ENCODE data around the gene RYR2.

The RYR2 gene

DNA sequence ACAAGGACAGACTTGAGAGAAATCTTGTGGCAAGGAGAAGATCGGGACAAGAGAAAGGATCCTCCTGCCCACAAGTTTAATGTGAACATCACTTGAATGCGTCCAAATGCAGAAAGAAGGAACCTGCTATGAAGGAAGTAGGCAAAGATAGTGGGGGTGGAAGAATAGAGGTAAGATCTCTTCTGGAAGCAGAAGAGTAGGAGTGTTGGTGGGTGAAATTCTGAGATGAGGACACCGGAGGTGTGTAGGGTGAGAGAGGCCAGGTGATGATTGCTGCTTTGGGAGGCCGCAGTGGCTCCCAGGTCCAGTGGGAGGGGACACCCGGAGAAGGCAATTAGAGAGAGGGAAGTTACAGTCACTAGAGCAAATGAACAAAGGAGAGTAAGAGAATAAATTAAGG lies 6.8 kb downstream of the RYR2 start:
- no peak for DNase-seq (ENCODE audit: low read depth)
- no peak overlapping the region for H3K4me3 ChIP-seq (ENCODE audit: low read length)
- TF ChIP-seq, protein P1, sequence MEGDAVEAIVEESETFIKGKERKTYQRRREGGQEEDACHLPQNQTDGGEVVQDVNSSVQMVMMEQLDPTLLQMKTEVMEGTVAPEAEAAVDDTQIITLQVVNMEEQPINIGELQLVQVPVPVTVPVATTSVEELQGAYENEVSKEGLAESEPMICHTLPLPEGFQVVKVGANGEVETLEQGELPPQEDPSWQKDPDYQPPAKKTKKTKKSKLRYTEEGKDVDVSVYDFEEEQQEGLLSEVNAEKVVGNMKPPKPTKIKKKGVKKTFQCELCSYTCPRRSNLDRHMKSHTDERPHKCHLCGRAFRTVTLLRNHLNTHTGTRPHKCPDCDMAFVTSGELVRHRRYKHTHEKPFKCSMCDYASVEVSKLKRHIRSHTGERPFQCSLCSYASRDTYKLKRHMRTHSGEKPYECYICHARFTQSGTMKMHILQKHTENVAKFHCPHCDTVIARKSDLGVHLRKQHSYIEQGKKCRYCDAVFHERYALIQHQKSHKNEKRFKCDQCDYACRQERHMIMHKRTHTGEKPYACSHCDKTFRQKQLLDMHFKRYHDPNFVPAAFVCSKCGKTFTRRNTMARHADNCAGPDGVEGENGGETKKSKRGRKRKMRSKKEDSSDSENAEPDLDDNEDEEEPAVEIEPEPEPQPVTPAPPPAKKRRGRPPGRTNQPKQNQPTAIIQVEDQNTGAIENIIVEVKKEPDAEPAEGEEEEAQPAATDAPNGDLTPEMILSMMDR (IDR thresholded peaks at IDR 0.05; ENCODE audit: insufficient read depth, low read depth, low read length, missing control alignments) = no peak

DNA sequence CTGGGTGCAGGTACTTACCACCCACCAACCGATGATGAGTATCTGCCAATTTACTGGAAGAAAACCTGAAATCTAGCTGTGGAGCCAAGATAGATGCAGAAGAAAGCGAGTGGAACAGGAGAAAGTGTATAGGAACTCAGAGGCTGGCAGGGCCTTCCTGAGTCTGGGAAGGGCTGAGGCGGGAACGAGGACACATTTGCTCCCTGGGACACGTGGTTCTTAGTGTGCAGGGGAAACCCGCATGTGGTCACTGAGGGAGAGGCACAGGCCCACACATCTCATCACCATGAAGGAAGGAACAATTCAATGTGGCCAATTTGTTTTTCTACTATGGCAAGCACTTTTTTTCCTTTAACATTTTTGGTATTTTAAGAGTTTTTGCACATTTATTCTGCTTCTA lies 8.2 kb downstream of the RYR2 start:
- no peak for DNase-seq (ENCODE audit: low read depth)
- H3K4me3 ChIP-seq (ENCODE audit: low read length) = no peak overlapping the region
- TF ChIP-seq, protein P1 (IDR thresholded peaks at IDR 0.05; ENCODE audit: insufficient read depth, low read depth, low read length, missing control alignments) = no peak

DNA sequence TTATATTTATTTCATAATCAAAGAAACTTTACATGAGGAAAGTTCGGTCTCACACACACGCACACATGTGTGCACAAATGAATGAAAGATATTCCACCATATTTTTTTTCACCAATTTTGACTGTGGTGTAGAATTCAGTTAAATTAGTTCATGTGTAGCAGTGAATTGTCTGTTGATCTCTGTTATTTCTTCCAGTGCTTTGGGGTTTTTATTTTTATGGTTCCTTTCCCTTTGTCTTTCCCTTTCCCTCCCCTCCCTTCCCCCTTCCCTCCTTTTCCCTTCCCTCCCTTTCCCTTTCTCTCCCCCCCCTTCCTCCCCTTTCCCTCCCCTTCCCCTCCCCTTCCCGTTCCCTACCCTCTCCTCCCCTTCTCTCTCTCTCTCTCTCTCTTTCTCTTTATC lies 8.9 kb downstream of the RYR2 start:
- TF ChIP-seq, protein P1 (IDR thresholded peaks at IDR 0.05; ENCODE audit: insufficient read depth, low read depth, low read length, missing control alignments) = no peak
- no peak for DNase-seq (ENCODE audit: low read depth)
- no peak overlapping the region for H3K4me3 ChIP-seq (ENCODE audit: low read length)

DNA sequence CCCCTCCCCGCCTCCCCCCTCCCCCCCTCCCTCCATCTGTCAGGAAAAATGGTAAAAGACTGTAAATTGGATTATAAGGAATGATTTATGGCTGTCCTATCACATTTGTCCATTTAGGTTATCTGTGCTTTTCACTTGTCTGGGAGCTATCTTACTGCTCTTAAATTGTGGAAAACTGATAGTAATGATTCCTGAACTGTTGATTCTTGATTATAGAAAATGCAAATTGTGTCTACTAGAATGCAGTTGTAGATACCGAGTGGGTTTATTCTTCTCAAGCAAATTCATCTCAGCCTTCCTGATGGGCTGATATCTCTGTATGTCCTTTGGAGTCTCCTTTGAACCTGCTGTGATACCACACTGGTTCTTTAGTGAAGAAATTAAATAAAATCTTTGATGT lies 12.3 kb downstream of the RYR2 start:
- DNase-seq (ENCODE audit: low read depth) = no peak
- TF ChIP-seq, protein P1 (IDR thresholded peaks at IDR 0.05; ENCODE audit: insufficient read depth, low read depth, low read length, missing control alignments) = no peak

DNA sequence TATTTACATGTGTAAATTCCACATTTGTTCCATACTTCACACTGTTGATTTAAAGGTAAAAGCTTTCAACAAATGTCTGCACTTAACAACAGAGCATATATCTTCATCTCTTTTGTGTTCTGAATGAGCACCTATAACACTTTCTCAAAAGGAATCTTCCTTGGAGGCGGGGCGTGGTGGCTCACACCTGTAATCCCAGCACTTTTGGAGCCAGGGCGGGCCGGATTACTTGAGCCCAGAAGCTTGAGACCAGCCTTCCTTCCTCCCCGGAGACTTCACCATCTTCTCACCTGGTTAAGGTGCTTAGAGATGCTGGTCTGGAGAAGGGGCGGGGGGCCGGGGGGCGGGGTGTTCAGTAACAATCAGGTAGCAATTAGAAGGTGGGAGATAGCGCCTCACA lies 16.5 kb downstream of the RYR2 start:
- DNase-seq (ENCODE audit: low read depth) = no peak
- no peak overlapping the region for H3K4me3 ChIP-seq (ENCODE audit: low read length)
- TF ChIP-seq, protein P1 (IDR thresholded peaks at IDR 0.05; ENCODE audit: insufficient read depth, low read depth, low read length, missing control alignments) = no peak

More for the DNA sequence above, 12.3 kb downstream of the RYR2 start:
- no peak overlapping the region for H3K4me3 ChIP-seq (ENCODE audit: low read length)

DNA sequence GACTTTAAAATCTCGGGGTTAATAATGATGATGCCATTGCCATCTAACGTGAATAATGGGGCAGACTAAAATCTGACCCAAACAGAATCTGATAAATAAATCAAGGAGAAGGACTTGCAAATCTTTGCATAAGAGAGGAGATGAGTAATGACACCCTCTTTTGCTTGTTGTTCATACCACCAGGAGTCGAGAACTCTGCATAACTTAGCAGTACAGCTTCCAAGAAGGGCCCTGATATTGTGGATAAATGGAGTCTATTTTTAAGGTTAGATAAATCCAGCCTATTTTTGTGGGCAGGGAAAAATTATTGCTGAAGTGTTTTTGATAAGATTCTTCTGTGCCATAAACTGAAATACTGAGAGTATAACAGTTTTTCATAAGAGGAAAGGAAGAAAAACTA lies 17.3 kb downstream of the RYR2 start:
- TF ChIP-seq, protein P1 (IDR thresholded peaks at IDR 0.05; ENCODE audit: insufficient read depth, low read depth, low read length, missing control alignments) = no peak
- no peak overlapping the region for H3K4me3 ChIP-seq (ENCODE audit: low read length)
- DNase-seq (ENCODE audit: low read depth) = no peak

DNA sequence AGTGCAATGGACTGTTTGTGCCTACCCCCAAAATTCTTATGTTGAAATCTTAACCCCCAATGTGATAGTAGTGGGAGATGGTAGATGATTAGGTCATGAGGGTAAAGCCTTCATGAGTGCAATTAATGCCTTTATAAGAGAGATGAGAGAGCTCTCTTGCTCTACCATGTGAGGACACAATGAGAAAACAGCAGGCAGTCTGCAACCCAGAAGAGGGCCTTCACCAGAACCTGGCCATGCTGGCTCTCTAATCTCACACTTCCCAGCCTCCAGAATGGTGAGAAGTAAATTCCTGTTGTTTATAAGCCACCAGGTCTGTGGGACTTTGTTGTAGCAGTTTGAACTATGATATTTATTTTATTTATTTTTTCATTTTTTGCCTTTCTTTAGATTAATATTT lies 21.0 kb downstream of the RYR2 start:
- no peak overlapping the region for H3K4me3 ChIP-seq (ENCODE audit: low read length)
- TF ChIP-seq, protein P1 (IDR thresholded peaks at IDR 0.05; ENCODE audit: insufficient read depth, low read depth, low read length, missing control alignments) = no peak
- no peak for DNase-seq (ENCODE audit: low read depth)

Data from epithelial cell of esophagus (primary cell).